Femur (tissue), 1 donor: ENCODE results near the gene PRR30.
"Not testable (repeated sequence)": the region's sequence is repeated elsewhere in the genome, so short reads cannot be mapped to it uniquely, and the experiment has no call there.

Experiments used
- DNase-seq: peaks from one replicate; pipeline ENCODE4 v3.0.0-alpha.2; 2017

Gene PRR30

GRCh38 chr2:27127883-27128667 is 11.1 kb downstream of the PRR30 start:
- no peak for DNase-seq

GRCh38 chr2:27126252-27126710 is 12.9 kb downstream of the PRR30 start:
- DNase-seq, result no peak

- no peak for DNase-seq
Measured at GRCh38 chr2:27125104-27125503, 14.1 kb downstream of the PRR30 start.

GRCh38 chr2:27123302-27124150 is 15.7 kb downstream of the PRR30 start, which contains the start of gene ABHD1:
Gene ABHD1, plus strand, starts transcription at chr2:27123815. Its CDS starts 134 bp downstream, at chr2:27123949.
- DNase-seq, result peak; percentile 49

GRCh38 chr2:27122791-27123190 is 16.4 kb downstream of the PRR30 start:
- no peak for DNase-seq

GRCh38 chr2:27121906-27122305 is 17.3 kb downstream of the PRR30 start:
- no peak for DNase-seq

GRCh38 chr2:27119330-27119670 is 19.9 kb downstream of the PRR30 start:
- not testable (repeated sequence) for DNase-seq

GRCh38 chr2:27118525-27119329 is 20.5 kb downstream of the PRR30 start, which contains the start of gene CGREF1:
Gene CGREF1, minus strand, starts transcription at chr2:27119128. Its CDS starts 14,762 bp downstream, at chr2:27104366.
- DNase-seq, result no peak

- DNase-seq, result no peak
Measured at GRCh38 chr2:27117995-27118524, 21.1 kb downstream of the PRR30 start.

- no peak for DNase-seq
Measured at GRCh38 chr2:27115519-27115918, 23.7 kb downstream of the PRR30 start.

- not testable (repeated sequence) for DNase-seq
Measured at GRCh38 chr2:27111392-27112078, 27.7 kb downstream of the PRR30 start.

- not testable (repeated sequence) for DNase-seq
Measured at GRCh38 chr2:27110603-27111352, 28.4 kb downstream of the PRR30 start.

GRCh38 chr2:27109083-27109482 is 30.1 kb downstream of the PRR30 start:
- no peak for DNase-seq

- no peak for DNase-seq
Measured at GRCh38 chr2:27108221-27108620, 31.0 kb downstream of the PRR30 start.

- no peak for DNase-seq
Measured at GRCh38 chr2:27105981-27106380, 33.2 kb downstream of the PRR30 start.

- DNase-seq, result no peak
Measured at GRCh38 chr2:27102329-27102728, 36.9 kb downstream of the PRR30 start.

- no peak for DNase-seq
Measured at GRCh38 chr2:27100036-27100435, 39.2 kb downstream of the PRR30 start.

- DNase-seq, result no peak
Measured at GRCh38 chr2:27099334-27099955, 39.8 kb downstream of the PRR30 start.

GRCh38 chr2:27097341-27097740 is 41.9 kb downstream of the PRR30 start:
- DNase-seq, result no peak

- no peak for DNase-seq
Measured at GRCh38 chr2:27096748-27097297, 42.4 kb downstream of the PRR30 start.
